Stomach (tissue), 4 donors: ENCODE data around the gene RAVER2.
"Not testable (repeated sequence)": the region's sequence is repeated elsewhere in the genome, so short reads cannot be mapped to it uniquely, and the experiment has no call there.

ENCODE experiments used
- EP300 ChIP-seq: sonication (generic); formaldehyde crosslinking; IDR thresholded peaks from one replicate; pipeline ENCODE4 v1.6.1; 2017; ENCODE audit warnings: antibody characterized with exemption
- POLR2AphosphoS5 ChIP-seq, 3 donors: sonication (generic); formaldehyde crosslinking; IDR thresholded peaks; one replicate each; pipeline ENCODE4 v1.6.1; 2016; ENCODE audit warnings: antibody characterized with exemption in 3 of 3
- TF ChIP-seq, protein P1 (sequence below), 7 experiments: fragments of 450-650 bp in 4 of 7; fragments of 200-600 bp in 3 of 7; sonication (generic) in 3 of 7; IDR thresholded peaks; one replicate each; pipeline ENCODE4 v1.5.1; 2016 to 2019; ENCODE audit warnings: antibody characterized with exemption in 7 of 7, control low read depth in 2 of 7, mild to moderate bottlenecking in 1 of 7

DNA sequence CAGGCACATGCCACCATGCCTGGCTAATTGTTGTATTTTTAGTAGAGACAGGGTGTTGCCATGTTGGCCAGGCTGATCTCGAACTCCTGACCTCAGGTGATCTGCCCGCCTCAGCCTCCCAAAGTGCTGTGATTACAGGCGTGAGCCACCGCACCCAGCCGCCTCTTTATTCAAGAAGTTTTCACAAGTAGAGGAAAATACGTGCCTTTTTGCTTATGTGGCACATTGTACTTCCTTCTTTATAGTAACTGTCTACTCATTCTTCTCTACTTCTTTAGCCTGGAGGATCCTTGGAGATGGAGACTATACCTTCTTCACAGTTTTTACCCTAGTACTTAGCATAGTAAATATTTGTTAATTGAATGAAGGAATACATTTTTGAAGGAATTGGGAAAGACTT, 37.2 kb downstream of the RAVER2 start:
- TF ChIP-seq, protein P1, sequence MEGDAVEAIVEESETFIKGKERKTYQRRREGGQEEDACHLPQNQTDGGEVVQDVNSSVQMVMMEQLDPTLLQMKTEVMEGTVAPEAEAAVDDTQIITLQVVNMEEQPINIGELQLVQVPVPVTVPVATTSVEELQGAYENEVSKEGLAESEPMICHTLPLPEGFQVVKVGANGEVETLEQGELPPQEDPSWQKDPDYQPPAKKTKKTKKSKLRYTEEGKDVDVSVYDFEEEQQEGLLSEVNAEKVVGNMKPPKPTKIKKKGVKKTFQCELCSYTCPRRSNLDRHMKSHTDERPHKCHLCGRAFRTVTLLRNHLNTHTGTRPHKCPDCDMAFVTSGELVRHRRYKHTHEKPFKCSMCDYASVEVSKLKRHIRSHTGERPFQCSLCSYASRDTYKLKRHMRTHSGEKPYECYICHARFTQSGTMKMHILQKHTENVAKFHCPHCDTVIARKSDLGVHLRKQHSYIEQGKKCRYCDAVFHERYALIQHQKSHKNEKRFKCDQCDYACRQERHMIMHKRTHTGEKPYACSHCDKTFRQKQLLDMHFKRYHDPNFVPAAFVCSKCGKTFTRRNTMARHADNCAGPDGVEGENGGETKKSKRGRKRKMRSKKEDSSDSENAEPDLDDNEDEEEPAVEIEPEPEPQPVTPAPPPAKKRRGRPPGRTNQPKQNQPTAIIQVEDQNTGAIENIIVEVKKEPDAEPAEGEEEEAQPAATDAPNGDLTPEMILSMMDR (IDR thresholded peaks at IDR 0.05) = not testable (repeated sequence)
- not testable (repeated sequence) for TF ChIP-seq POLR2AphosphoS5 (IDR thresholded peaks at IDR 0.05); EP300
